Endothelial cell of umbilical vein (primary cell): ENCODE data around the gene ZNF697. TPM values are rescaled to one million over a fixed set of nuclear protein-coding genes. Genes with fewer than 3 reads are reported as not detected.
A peak's percentile ranks its signal among the peaks of the same experiment; 100 is the strongest.

ENCODE experiments used
- BruUV-seq: library from RNA; stranded (reverse); fragments of 400-500 nt; replicated peaks from 2 replicates; lab custom pipeline; 2021; lab: Mats Ljungman, UMichigan
- CTCF ChIA-PET: fragments of 300-600, 350-600 bp; sonication (Branson Sonifier 250); formaldehyde crosslinking; loops from one replicate; lab custom pipeline; 2021; ENCODE audit warnings: antibody characterized with exemption, inconsistent platforms; lab: Charles Lee
- POLR2A ChIA-PET: fragments of 300-600, 350-600 bp; sonication (Branson Sonifier 250); formaldehyde crosslinking; loops from one replicate; lab custom pipeline; 2021; ENCODE audit warnings: antibody characterized with exemption, inconsistent platforms; lab: Charles Lee
- DNase-seq: peaks from one replicate; pipeline ENCODE4 v3.0.0-alpha.2; 2011; ENCODE audit warnings: low read depth, low spot score
- FAIRE-seq: peaks from 2 replicates; lab custom pipeline; 2011; peaks lifted over from hg19 to GRCh38; lab: Jason Lieb, UNC
- H2AFZ ChIP-seq: 2 replicates; pipeline ENCODE4 v1.6.0; 2012; ENCODE audit warnings: low read depth, low read length, control low read depth, inconsistent platforms
- H3K27ac ChIP-seq: 2 replicates; pipeline ENCODE4 v1.5.1; 2011; ENCODE audit warnings: low read depth, mild to moderate bottlenecking, control low read depth, low read length, moderate library complexity; ENCODE audit not compliant: insufficient read depth
- H3K27me3 ChIP-seq, 2 experiments: 2 replicates each; pipeline versions ENCODE4 v1.6.0 to v1.6.1; 2011; ENCODE audit warnings: low read length in 2 of 2, mixed read lengths in 1 of 2; ENCODE audit not compliant: control insufficient read depth in 2 of 2, insufficient read depth in 2 of 2
- H3K36me3 ChIP-seq, 2 experiments: 2 replicates in 1 of 2; 3 replicates in 1 of 2; pipeline ENCODE4 v1.5.1; 2011; ENCODE audit warnings: low read length in 2 of 2, mild to moderate bottlenecking in 1 of 2, moderate library complexity in 1 of 2; ENCODE audit not compliant: control insufficient read depth in 2 of 2, insufficient read depth in 2 of 2; ENCODE audit errors: extremely low read depth in 1 of 2
- H3K4me1 ChIP-seq: 3 replicates; pipeline ENCODE4 v1.5.1; 2011; ENCODE audit warnings: mild to moderate bottlenecking, low read length; ENCODE audit not compliant: control insufficient read depth, insufficient read depth; ENCODE audit errors: extremely low read depth
- H3K4me2 ChIP-seq: 2 replicates; pipeline ENCODE4 v1.6.1; 2011; ENCODE audit warnings: low read length, control low read depth, mixed read lengths; ENCODE audit not compliant: insufficient read depth
- H3K4me3 ChIP-seq, 3 experiments: fragments of 200-600 bp in 1 of 3; sonication (generic), shearing (Covaris generic) in 1 of 3; replicated peaks in 1 of 3; 2 replicates each; pipeline ENCODE4 v1.5.1; 2011 to 2016; ENCODE audit warnings: control low read depth in 3 of 3, low read length in 3 of 3, mild to moderate bottlenecking in 2 of 3, inconsistent platforms in 1 of 3, low read depth in 1 of 3, moderate library complexity in 1 of 3; ENCODE audit not compliant: insufficient read depth in 1 of 3
- H3K79me2 ChIP-seq: 2 replicates; pipeline ENCODE4 v1.6.0; 2012; ENCODE audit warnings: low read length, inconsistent platforms; ENCODE audit not compliant: control insufficient read depth, insufficient read depth
- H3K9ac ChIP-seq: replicated peaks from 2 replicates; pipeline ENCODE3; 2011; ENCODE audit warnings: low read length, control low read depth; ENCODE audit not compliant: insufficient read depth; ENCODE audit errors: extremely low read depth
- H3K9me1 ChIP-seq: replicated peaks from 3 replicates; pipeline ENCODE4 v1.6.0; 2011; ENCODE audit warnings: mild to moderate bottlenecking, low read length; ENCODE audit not compliant: control insufficient read depth, insufficient read depth; ENCODE audit errors: extremely low read depth
- H3K9me3 ChIP-seq: replicated peaks from 2 replicates; pipeline ENCODE4 v1.5.1; 2012; ENCODE audit warnings: low read length, inconsistent platforms; ENCODE audit not compliant: control insufficient read depth, insufficient read depth
- H4K20me1 ChIP-seq: replicated peaks from 2 replicates; pipeline ENCODE3; 2011; ENCODE audit warnings: mild to moderate bottlenecking, low read length; ENCODE audit not compliant: control insufficient read depth, insufficient read depth; ENCODE audit errors: extremely low read depth
- EZH2 ChIP-seq: IDR thresholded peaks from 2 replicates; pipeline ENCODE4 v1.6.1; 2012; ENCODE audit warnings: borderline replicate concordance, low read depth, mild to moderate bottlenecking, moderate library complexity, low read length, inconsistent platforms; ENCODE audit not compliant: severe bottlenecking
- FOS ChIP-seq: IDR thresholded peaks from 2 replicates; pipeline ENCODE4 v1.6.1; 2011; ENCODE audit warnings: mild to moderate bottlenecking, low read length, moderate library complexity, borderline replicate concordance; ENCODE audit not compliant: insufficient read depth
- GATA2 ChIP-seq: IDR thresholded peaks from 2 replicates; pipeline ENCODE4 v1.7.0; 2011; ENCODE audit warnings: low read depth, mild to moderate bottlenecking, moderate library complexity, mixed read lengths, low read length; ENCODE audit not compliant: insufficient read length, insufficient read depth
- JUN ChIP-seq: IDR thresholded peaks from 2 replicates; pipeline ENCODE4 v1.6.1; 2011; ENCODE audit warnings: borderline replicate concordance, low read depth; ENCODE audit not compliant: insufficient read length, insufficient read depth
- MYC ChIP-seq: IDR thresholded peaks from one replicate; pipeline ENCODE4 v1.6.1; 2011; ENCODE audit warnings: mild to moderate bottlenecking, low read depth, low read length
- POLR2A ChIP-seq: IDR thresholded peaks from 2 replicates; pipeline ENCODE4 v1.6.1; 2012; ENCODE audit warnings: low read depth, mild to moderate bottlenecking, control low read depth, low read length
- dilution Hi-C: fragments of 300-500 bp; cut with MboI; formaldehyde crosslinking; loops from one replicate; pipeline ENCODE4 v1.15.0; 2019; ENCODE audit warnings: low sequenced_read_pairs; ENCODE audit not compliant: extremely low pct_ligation_motif_present
- intact Hi-C: fragments of 100-400 bp; cut with micrococcal nuclease; formaldehyde crosslinking; loops from one replicate; pipeline ENCODE4 v1.10.0; 2022
- polyA plus RNA-seq, 4 experiments: library from polyadenylated mRNA; depleted of rRNA in 3 of 4; stranded (reverse) in 3 of 4; unstranded in 1 of 4; fragments of >200 nt; gene quantifications; 2 replicates each; pipeline versions ENCODE4 v1.2.1 to v1.2.3, GENCODE V29; 2011 to 2012; ENCODE audit warnings: missing spikeins in 1 of 4
- total RNA-seq: library from RNA; stranded (reverse); gene quantifications from 2 replicates; pipeline ENCODE4 v1.2.3, GENCODE V29; 2021
- TF ChIP-seq, protein P1 (sequence below): IDR thresholded peaks from 2 replicates; pipeline ENCODE4 v1.6.1; 2011; ENCODE audit not compliant: insufficient read depth, insufficient read length
- TF ChIP-seq, protein P2 (sequence below), 2 donors: IDR thresholded peaks; 1 replicate in 1 of 2; 2 replicates in 1 of 2; pipeline ENCODE4 v1.5.1; 2011; ENCODE audit warnings: low read length in 2 of 2, mild to moderate bottlenecking in 2 of 2, moderate library complexity in 2 of 2, control low read depth in 1 of 2, inconsistent platforms in 1 of 2, low read depth in 1 of 2; ENCODE audit not compliant: insufficient read depth in 1 of 2; ENCODE audit errors: extremely low read depth in 1 of 2

Gene ZNF697
- total and polyA plus RNA-seq, 2 donors (not counting 3 experiments of a cell fraction or from before 2014, with no cell fraction given), result 6.2 to 14.1 TPM

DNA sequence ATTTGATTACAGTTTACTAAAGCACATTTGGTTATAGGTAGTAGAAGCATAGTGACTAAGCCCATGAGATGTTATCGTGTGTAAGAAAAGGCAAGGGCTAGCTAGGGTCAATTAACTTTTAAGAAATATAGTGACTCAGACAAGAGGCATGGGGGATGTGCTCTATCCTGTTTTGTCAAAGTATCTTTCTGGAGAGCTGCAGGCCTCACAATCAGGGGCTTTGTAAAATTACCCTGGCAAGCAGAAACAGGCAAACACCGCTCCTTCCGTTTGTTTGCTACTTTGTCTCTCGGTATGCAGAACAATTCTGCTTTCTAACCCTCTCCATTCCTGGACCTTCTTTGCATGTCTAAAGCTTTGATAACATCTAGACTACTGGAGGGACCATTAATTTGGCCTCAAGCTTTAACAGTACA lies 26.1 kb upstream of the ZNF697 start:
- peaks cover 4 to 6% of the 10 kb centered on the region in 2 experiments for H3K27me3 ChIP-seq
- H3K79me2 ChIP-seq, result no peaks in the 10 kb centered on the region
- no TSS peak for BruUV-seq
- FAIRE-seq (peak; percentile 94), DNase-seq (peak; percentile 75)
- no peaks in the 10 kb centered on the region for H3K9me1 ChIP-seq
- intact Hi-C loops, result loop anchor here (10.0 kb wide), 1 partner anchor 399 kb away; no protein-coding TSS in a partner anchor
- H2AFZ ChIP-seq, result peak overlapping the region; percentile 13
- H3K4me2 ChIP-seq, result peak overlapping the region; percentile 86
- H3K4me3 ChIP-seq, result peak overlapping the region in 1 of 3 experiments; percentile 24
- ChIA-PET POLR2A (interaction anchor here (0.6 to 2.3 kb wide), 3 partner anchors 27 to 65 kb away, joined by 3 to 20 read pairs (median 4); partner anchors contain the start of gene ZNF697), CTCF (interaction anchor here (1.2 to 6.5 kb wide), 16 partner anchors 9 to 74 kb away, joined by 4 to 163 read pairs (median 20); partner anchors contain the start of genes PHGDH and ZNF697)
- H3K9ac ChIP-seq, result peak overlapping the region; percentile 58
- TF ChIP-seq GATA2, result peak; percentile 93
- TF ChIP-seq EZH2, result no peak
- TF ChIP-seq POLR2A, result no peak
- peak; percentile 74 for TF ChIP-seq FOS
- peak; percentile 67 for TF ChIP-seq JUN
- TF ChIP-seq, protein P1, sequence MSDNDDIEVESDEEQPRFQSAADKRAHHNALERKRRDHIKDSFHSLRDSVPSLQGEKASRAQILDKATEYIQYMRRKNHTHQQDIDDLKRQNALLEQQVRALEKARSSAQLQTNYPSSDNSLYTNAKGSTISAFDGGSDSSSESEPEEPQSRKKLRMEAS, result no peak
- TF ChIP-seq, protein P2, sequence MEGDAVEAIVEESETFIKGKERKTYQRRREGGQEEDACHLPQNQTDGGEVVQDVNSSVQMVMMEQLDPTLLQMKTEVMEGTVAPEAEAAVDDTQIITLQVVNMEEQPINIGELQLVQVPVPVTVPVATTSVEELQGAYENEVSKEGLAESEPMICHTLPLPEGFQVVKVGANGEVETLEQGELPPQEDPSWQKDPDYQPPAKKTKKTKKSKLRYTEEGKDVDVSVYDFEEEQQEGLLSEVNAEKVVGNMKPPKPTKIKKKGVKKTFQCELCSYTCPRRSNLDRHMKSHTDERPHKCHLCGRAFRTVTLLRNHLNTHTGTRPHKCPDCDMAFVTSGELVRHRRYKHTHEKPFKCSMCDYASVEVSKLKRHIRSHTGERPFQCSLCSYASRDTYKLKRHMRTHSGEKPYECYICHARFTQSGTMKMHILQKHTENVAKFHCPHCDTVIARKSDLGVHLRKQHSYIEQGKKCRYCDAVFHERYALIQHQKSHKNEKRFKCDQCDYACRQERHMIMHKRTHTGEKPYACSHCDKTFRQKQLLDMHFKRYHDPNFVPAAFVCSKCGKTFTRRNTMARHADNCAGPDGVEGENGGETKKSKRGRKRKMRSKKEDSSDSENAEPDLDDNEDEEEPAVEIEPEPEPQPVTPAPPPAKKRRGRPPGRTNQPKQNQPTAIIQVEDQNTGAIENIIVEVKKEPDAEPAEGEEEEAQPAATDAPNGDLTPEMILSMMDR (IDR thresholded peaks at IDR 0.05; ENCODE audit: extremely low read depth in 1 of 2, insufficient read depth in 1 of 2, low read depth in 1 of 2, low read length in 2 of 2), result no peak
- TF ChIP-seq MYC, result no peak
- H3K36me3 ChIP-seq, result no peaks in the 10 kb centered on the region
- H3K4me1 ChIP-seq, result peaks cover 42% of the 10 kb centered on the region
- dilution Hi-C loops, result no loop called here
- H4K20me1 ChIP-seq, result no peaks in the 10 kb centered on the region
- peak overlapping the region; percentile 78 for H3K27ac ChIP-seq
- no peaks in the 10 kb centered on the region for H3K9me3 ChIP-seq
